Skeletal muscle satellite cell (primary cell): ENCODE data around the gene ZBTB8B.
"Not testable (repeated sequence)": the region's sequence is repeated elsewhere in the genome, so short reads cannot be mapped to it uniquely, and the experiment has no call there.

Experiments
- H3K27me3 ChIP-seq: 2 replicates; pipeline ENCODE4 v1.7.0; 2013; ENCODE audit warnings: low read length; ENCODE audit not compliant: control insufficient read depth, insufficient read depth
- H3K36me3 ChIP-seq: 2 replicates; pipeline ENCODE4 v1.7.0; 2013; ENCODE audit warnings: mild to moderate bottlenecking, control low read depth, low read length; ENCODE audit not compliant: insufficient read depth
- H3K4me1 ChIP-seq: 2 replicates; pipeline ENCODE4 v1.7.0; 2013; ENCODE audit warnings: low read length; ENCODE audit not compliant: control insufficient read depth, insufficient read depth
- H3K4me2 ChIP-seq: 2 replicates; pipeline ENCODE4 v1.7.0; 2013; ENCODE audit warnings: mild to moderate bottlenecking, low read length
- H3K4me3 ChIP-seq: 2 replicates; pipeline ENCODE4 v1.7.0; 2013; ENCODE audit warnings: low read length
- H3K9ac ChIP-seq: 2 replicates; pipeline ENCODE4 v1.7.0; 2013; ENCODE audit warnings: mild to moderate bottlenecking, low read depth, low read length, moderate library complexity
- H3K9me3 ChIP-seq: replicated peaks from 2 replicates; pipeline ENCODE4 v1.7.0; 2013; ENCODE audit warnings: mild to moderate bottlenecking, control low read depth, low read length

Gene ZBTB8B

DNA sequence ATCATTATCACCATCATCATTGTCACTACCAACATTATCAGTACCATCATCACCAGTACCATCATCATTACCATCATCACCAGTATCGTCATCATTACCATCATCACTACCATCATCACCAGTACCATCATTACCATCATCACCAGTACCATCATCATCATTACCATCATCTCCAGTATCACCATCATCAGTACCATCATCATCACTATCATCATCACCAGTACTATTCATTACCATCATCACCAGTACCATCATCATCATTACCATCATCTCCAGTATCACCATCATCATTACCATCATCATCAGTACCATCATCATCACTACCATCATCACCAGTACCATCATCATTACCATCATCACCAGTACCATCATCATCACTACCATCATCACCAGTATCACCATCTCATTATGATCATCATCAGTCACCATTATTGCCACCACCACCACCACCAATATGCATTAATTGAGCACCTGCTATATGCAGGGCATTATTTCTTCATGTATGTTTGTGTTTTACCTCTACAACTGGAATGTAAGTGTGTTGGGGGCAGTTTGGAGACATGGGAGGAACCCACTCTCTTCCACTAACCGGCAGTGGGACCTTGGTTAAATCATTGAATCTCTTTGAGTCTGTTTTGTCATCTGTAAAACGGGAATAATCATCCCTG lies 7.0 kb downstream of the ZBTB8B start:
- H3K4me1 ChIP-seq, result no peaks in the 10 kb centered on the region
- H3K36me3 ChIP-seq, result no peaks in the 10 kb centered on the region
- H3K27me3 ChIP-seq, result peaks cover 28% of the 10 kb centered on the region
- H3K4me3 ChIP-seq, result no peak overlapping the region
- no peaks in the 10 kb centered on the region for H3K9me3 ChIP-seq
- no peak overlapping the region for H3K9ac ChIP-seq
- H3K4me2 ChIP-seq, result no peak overlapping the region

DNA sequence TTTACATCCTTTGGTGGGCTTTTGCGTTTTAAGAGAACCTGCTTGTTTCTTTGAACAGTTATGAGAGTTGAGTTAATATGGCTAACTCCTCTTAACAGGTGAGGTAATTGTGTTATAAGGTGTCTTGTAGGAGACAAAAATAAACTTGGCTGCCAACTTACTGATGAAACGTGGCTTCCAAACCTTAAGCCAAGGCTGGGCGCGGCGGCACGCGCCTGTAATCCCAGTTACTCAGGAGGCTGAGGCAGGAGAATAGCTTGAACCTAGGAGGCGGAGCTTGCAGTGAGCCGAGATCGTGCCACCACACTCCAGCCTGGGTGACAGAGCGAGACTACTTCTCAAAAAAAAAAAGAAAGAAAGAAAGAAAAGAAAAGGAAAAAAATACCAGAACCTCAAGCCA lies 8.1 kb downstream of the ZBTB8B start:
- H3K27me3 ChIP-seq, result peaks cover 33% of the 10 kb centered on the region
- not testable (repeated sequence) for H3K4me2 ChIP-seq, H3K4me1 ChIP-seq, H3K36me3 ChIP-seq, H3K9me3 ChIP-seq, H3K4me3 ChIP-seq, H3K9ac ChIP-seq

DNA sequence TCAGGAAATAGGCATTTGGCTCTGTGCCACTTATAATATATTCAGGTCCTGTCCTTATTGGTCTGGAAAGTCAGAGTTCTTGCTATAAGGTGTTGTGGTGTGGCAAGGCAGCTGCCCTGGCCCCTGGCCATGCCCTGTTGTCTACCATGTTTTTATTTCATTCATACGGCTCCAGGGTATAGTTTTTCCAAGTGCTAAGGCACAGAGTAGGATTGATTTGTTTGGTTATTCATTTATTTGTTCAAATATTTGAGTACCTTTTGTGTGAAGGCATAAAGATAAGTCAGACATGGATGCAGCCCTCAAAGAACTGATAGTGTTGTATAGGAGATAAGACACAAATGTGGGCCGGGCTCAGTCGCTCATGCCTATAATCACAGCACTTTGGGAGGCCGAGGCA lies 10.1 kb downstream of the ZBTB8B start:
- H3K9ac ChIP-seq, result no peak overlapping the region
- no peaks in the 10 kb centered on the region for H3K4me1 ChIP-seq
- H3K4me3 ChIP-seq, result no peak overlapping the region
- peaks cover 41% of the 10 kb centered on the region for H3K27me3 ChIP-seq
- H3K9me3 ChIP-seq, result no peaks in the 10 kb centered on the region
- no peak overlapping the region for H3K4me2 ChIP-seq
- H3K36me3 ChIP-seq, result no peaks in the 10 kb centered on the region

DNA sequence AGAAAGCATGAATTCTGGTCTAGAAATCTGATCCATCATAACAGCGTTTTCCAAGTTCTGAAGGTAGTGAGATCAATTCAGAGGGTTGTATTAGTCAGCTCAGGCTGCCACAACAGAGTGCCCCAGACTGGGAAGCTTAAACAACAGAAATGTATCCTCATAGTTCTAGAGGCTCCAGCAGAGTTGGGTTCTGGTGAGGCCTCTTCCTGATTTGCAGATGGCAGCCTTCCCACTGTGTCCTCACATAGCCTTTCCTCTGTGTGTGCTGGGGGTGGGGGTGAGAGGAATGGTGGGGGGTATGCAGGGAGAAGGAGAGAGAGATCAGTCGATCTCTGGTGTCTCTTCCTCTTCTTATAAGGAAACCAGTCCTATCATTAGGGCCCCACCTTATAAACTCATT lies 15.1 kb downstream of the ZBTB8B start:
- no peak overlapping the region for H3K4me2 ChIP-seq
- no peak overlapping the region for H3K4me3 ChIP-seq
- no peaks in the 10 kb centered on the region for H3K9me3 ChIP-seq
- no peaks in the 10 kb centered on the region for H3K4me1 ChIP-seq
- no peaks in the 10 kb centered on the region for H3K36me3 ChIP-seq
- H3K9ac ChIP-seq, result no peak overlapping the region
- H3K27me3 ChIP-seq, result peaks cover 41% of the 10 kb centered on the region

DNA sequence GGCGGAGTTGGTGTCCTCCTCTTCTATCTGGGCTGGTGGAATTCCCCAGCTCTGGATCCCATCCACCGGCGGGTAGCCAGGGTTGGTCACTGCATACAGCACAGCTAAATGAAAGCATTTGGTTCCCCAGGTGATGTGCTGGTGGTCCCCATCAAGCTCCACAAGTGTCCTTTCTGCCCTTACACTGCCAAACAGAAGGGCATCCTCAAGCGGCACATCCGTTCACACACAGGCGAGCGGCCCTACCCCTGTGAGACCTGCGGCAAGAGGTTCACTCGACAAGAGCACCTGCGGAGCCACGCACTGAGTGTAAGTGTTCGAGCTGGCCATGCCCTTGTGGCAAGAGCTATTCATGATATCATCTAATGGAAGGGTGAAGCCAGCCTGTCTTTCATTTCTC lies 15.9 kb downstream of the ZBTB8B start:
- Histone ChIP-seq H3K9ac (no peak overlapping the region), H3K36me3 (no peaks in the 10 kb centered on the region), H3K9me3 (no peaks in the 10 kb centered on the region), H3K4me3 (no peak overlapping the region), H3K4me2 (no peak overlapping the region), H3K4me1 (no peaks in the 10 kb centered on the region), H3K27me3 (peaks cover 43% of the 10 kb centered on the region)

DNA sequence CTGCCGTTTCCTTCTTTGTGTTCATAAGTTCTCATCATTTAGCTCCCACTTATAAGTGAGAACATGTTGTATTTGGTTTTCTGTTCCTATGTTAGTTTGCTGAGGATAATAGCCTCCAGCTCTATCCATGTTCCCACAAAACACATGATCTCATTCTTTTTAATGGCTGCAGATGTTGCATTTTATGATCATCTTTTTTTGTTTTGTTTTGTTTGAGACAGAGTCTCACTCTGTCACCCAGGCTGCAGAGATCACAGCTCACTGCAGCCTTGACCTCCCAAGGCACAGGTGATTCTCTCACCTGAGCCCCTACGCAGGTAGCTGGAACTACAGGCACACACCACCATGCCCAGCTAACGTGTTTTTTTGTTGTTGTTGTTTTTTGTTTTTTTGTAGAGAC lies 16.9 kb downstream of the ZBTB8B start:
- not testable (repeated sequence) for H3K9me3 ChIP-seq, H3K4me2 ChIP-seq, H3K4me3 ChIP-seq, H3K36me3 ChIP-seq, H3K4me1 ChIP-seq, H3K9ac ChIP-seq
- H3K27me3 ChIP-seq, result peaks cover 39% of the 10 kb centered on the region

DNA sequence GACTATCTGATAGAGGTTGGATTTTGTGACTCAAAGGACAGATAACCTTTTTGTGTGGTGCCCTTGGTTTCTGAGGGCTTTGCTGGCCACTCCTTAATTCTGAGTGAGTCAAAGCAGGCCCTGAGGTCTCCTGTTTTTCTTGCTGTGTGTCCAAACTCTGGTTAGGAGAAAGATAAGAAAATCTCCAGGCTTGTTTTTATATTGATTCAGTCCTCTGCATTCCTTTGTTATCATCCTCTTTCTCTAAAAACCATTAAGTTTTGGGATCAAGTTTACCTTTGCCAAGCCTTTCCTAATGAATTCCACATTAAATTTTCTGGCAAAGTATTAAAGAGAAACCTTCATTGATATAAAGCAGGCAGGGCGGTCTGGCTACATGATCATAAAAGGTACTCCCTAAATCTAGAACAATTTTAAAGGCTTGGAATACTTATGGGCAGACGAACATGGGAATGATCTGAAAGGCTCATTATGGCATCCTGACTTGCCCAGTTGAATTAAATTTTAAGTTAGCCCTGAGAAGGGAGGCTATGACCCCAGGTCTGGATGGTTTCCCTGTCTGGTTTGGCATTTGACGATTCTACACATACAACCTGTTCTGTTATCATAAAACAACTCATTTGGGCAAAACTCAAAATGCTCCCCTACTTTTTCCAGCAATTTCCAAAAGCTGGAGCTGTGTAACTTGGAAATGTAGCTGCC lies 20.8 kb downstream of the ZBTB8B start:
- no peaks in the 10 kb centered on the region for H3K9me3 ChIP-seq
- H3K4me1 ChIP-seq, result no peaks in the 10 kb centered on the region
- H3K4me2 ChIP-seq, result no peak overlapping the region
- no peak overlapping the region for H3K9ac ChIP-seq
- no peaks in the 10 kb centered on the region for H3K36me3 ChIP-seq
- peaks cover 24% of the 10 kb centered on the region for H3K27me3 ChIP-seq
- no peak overlapping the region for H3K4me3 ChIP-seq

DNA sequence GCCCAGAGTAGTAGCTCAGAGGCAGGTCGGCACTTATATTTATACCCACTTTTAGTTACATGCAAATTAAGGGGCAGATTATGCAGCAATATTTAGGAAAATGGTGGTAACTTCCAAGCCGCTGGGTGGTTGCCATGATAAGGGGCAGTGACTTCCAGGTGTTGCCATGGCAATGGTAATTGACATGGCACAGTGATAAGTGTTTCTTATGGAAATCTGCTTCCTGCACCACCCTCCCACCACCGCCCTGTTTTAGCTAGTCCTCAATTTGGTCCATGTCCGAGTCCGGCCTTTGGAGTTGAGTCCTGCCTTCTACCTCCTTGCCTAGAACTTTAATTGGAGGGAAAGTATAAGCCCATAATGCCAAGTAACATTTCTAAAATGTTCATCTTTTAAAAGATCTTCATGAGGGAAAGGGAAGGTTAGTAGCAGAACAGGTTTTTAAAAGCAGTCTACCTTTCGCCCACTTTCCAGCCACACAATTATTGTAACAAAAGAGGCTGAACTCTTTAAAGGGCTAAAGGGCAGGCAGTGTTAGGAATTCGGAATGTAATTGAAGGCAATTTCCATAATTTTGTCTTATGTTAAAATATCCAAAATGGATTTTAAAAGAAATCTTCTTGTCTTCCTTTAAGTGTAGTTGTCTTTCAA lies 21.7 kb downstream of the ZBTB8B start:
- Histone ChIP-seq H3K4me1 (no peaks in the 10 kb centered on the region), H3K4me2 (no peak overlapping the region), H3K27me3 (peaks cover 15% of the 10 kb centered on the region), H3K4me3 (no peak overlapping the region), H3K36me3 (no peaks in the 10 kb centered on the region), H3K9ac (no peak overlapping the region), H3K9me3 (no peaks in the 10 kb centered on the region)

DNA sequence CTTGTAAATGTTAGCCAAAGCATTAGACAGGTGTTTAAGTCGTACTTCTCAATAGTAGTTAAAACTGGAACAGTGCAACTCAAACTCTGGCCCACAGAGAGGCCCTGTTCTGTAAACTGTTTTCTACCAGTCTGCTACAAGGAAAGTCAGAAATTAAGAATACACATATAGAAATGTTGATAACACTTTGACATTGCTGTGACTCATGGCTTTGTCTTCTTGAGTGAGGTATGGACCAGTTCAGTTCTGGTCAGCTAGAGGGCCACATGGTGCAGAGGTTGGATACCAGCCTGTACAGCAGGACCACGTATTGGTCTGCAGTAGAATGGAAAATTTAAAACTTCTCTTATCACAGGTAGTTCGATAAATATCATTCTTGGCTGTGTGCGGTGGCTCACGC lies 22.3 kb downstream of the ZBTB8B start:
- Histone ChIP-seq H3K9ac (no peak overlapping the region), H3K9me3 (no peaks in the 10 kb centered on the region), H3K27me3 (peaks cover 13% of the 10 kb centered on the region), H3K4me3 (no peak overlapping the region), H3K36me3 (no peaks in the 10 kb centered on the region), H3K4me2 (no peak overlapping the region), H3K4me1 (no peaks in the 10 kb centered on the region)

DNA sequence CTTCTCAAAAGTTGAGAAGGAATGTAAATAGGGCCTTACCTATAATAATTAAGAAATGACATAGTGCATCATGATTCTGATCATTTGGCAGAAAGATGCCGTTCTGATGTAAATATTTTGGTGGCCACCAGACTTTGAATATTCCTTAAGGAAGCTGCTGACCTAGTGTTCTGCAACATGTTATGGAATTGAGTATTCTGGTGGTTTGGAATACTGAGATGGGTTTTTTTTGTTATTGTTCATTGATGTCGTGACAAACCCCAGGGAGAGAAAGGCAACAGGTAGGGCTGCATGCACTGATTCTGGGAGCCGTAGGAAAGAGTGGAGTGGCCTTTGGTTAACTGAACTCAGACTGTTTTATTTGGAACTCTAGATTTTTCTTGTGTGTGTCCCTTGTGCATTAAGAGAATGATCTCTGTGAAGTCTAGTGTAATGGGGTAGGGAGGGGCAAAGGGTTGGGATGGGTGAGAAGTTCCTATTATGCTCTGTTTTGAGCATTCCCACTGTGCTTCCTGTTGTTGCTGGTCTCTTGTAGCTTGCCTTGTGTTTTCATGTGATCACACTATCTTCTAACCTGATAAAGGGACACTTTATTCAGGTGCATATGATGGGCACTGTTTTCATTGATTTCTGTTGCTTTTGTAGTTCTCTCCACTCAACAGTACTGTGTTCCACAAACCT lies 25.0 kb downstream of the ZBTB8B start:
- H3K9ac ChIP-seq, result no peak overlapping the region
- H3K4me1 ChIP-seq, result no peaks in the 10 kb centered on the region
- H3K4me2 ChIP-seq, result no peak overlapping the region
- no peak overlapping the region for H3K4me3 ChIP-seq
- peaks cover 8% of the 10 kb centered on the region for H3K27me3 ChIP-seq
- H3K36me3 ChIP-seq, result no peaks in the 10 kb centered on the region
- no peaks in the 10 kb centered on the region for H3K9me3 ChIP-seq

DNA sequence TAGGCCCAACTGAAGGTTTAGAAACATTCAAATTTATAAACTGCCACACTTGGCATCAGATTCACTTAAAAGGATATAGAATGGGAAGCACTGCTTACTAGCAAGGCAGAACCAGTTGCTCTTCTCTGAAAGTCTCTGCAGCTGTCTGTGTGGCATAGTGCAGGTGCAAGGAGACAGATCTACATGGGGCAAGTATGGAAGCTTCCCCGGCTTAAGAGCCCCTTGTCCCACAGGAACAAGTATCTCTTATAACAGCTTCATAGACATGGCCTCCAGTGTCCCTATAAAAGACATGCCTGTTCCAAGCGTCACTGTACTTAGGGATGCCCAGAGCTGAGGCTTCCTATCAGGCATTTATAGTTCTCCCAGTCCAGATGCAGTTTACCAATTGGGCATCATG lies 26.5 kb downstream of the ZBTB8B start:
- H3K27me3 ChIP-seq, result peaks cover 3% of the 10 kb centered on the region
- H3K9me3 ChIP-seq, result no peaks in the 10 kb centered on the region
- H3K4me1 ChIP-seq, result no peaks in the 10 kb centered on the region
- no peak overlapping the region for H3K4me3 ChIP-seq
- no peaks in the 10 kb centered on the region for H3K36me3 ChIP-seq
- H3K4me2 ChIP-seq, result no peak overlapping the region
- no peak overlapping the region for H3K9ac ChIP-seq
